B cell (primary cell): Measurements from ENCODE around the gene NTM. TPM values are rescaled to one million over a fixed set of nuclear protein-coding genes. Genes with fewer than 3 reads are reported as not detected.

ENCODE experiments used
- ATAC-seq: fragments of 200-7000 bp; cut with Tn5 transposase; one replicate; pipeline ENCODE4 v1.10.0; 2021; ENCODE audit warnings: low read depth, mild to moderate bottlenecking, moderate number of reproducible peaks, moderate library complexity
- CTCF ChIA-PET: fragments of 350-600 bp; sonication (Branson Sonifier 250); formaldehyde crosslinking; loops from one replicate; lab custom pipeline; 2021; ENCODE audit warnings: antibody characterized with exemption, inconsistent platforms; lab: Charles Lee
- POLR2A ChIA-PET: fragments of 350-600 bp; sonication (Branson Sonifier 250); formaldehyde crosslinking; loops from one replicate; lab custom pipeline; 2021; ENCODE audit warnings: antibody characterized with exemption; lab: Charles Lee
- DNase-seq: peaks from one replicate; pipeline ENCODE4 v3.0.0; 2013
- H2AFZ ChIP-seq: 2 replicates; pipeline ENCODE4 v1.6.1; 2012; ENCODE audit warnings: mild to moderate bottlenecking, low read depth, low read length; ENCODE audit not compliant: insufficient read depth, poor library complexity, severe bottlenecking
- H3K27ac ChIP-seq, 2 donors: 1 replicate in 1 of 2; 2 replicates in 1 of 2; pipeline ENCODE4 v1.5.1; 2012 to 2013; ENCODE audit warnings: low read length in 2 of 2, mild to moderate bottlenecking in 2 of 2, moderate library complexity in 1 of 2
- H3K27me3 ChIP-seq, 4 experiments: fragments of 200-600 bp in 1 of 4; sonication (generic) in 1 of 4; replicated peaks in 1 of 4; 1 replicate in 2 of 4; 2 replicates in 2 of 4; pipeline versions ENCODE4 v1.6.1 to v1.7.0; 2013 to 2016; ENCODE audit warnings: low read length in 3 of 4, mild to moderate bottlenecking in 2 of 4, mixed read lengths in 1 of 4, moderate library complexity in 1 of 4; ENCODE audit not compliant: insufficient read depth in 4 of 4, control insufficient read depth in 3 of 4; ENCODE audit errors: control extremely low read depth in 1 of 4
- H3K36me3 ChIP-seq, 2 experiments: replicated peaks in 1 of 2; 1 replicate in 1 of 2; 2 replicates in 1 of 2; pipeline versions ENCODE4 v1.6.1 to v1.7.1; 2013; ENCODE audit warnings: low read length in 1 of 2; ENCODE audit not compliant: insufficient read depth in 2 of 2, control insufficient read depth in 1 of 2; ENCODE audit errors: control extremely low read depth in 1 of 2, extremely low read depth in 1 of 2
- H3K4me1 ChIP-seq, 2 donors: fragments of 200-600 bp in 1 of 2; sonication (generic) in 1 of 2; 1 replicate in 1 of 2; 2 replicates in 1 of 2; pipeline versions ENCODE4 v1.5.1 to v1.6.1; 2013 to 2017; ENCODE audit warnings: low read length in 2 of 2; ENCODE audit not compliant: control insufficient read depth in 2 of 2, insufficient read depth in 2 of 2
- H3K4me2 ChIP-seq: replicated peaks from 2 replicates; pipeline ENCODE3; 2012; ENCODE audit warnings: mild to moderate bottlenecking, low read depth, low read length; ENCODE audit not compliant: poor library complexity, severe bottlenecking
- H3K4me3 ChIP-seq, 5 experiments: fragments of 200-600 bp in 1 of 5; sonication (generic) in 1 of 5; 1 replicate in 3 of 5; 2 replicates in 2 of 5; pipeline versions ENCODE4 v1.5.1 to v1.7.0; 2011 to 2016; ENCODE audit warnings: low read length in 4 of 5, mild to moderate bottlenecking in 4 of 5, low read depth in 2 of 5, control low read depth in 1 of 5, moderate library complexity in 1 of 5; ENCODE audit not compliant: insufficient read depth in 1 of 5; ENCODE audit errors: control extremely low read depth in 1 of 5, extremely low read depth in 1 of 5
- H3K79me2 ChIP-seq: fragments of 200-600 bp; sonication (generic); one replicate; pipeline ENCODE4 v1.6.0; 2016; ENCODE audit warnings: low read length; ENCODE audit not compliant: control insufficient read depth, insufficient read depth
- H3K9ac ChIP-seq: fragments of 200-600 bp; sonication (generic); 2 replicates; pipeline ENCODE4 v1.6.1; 2017; ENCODE audit warnings: mild to moderate bottlenecking, low read length, moderate library complexity
- H3K9me3 ChIP-seq, 3 donors: one replicate each; pipeline versions ENCODE4 v1.6.1 to v1.7.1; 2013; ENCODE audit warnings: low read length in 2 of 3; ENCODE audit not compliant: control insufficient read depth in 2 of 3, insufficient read depth in 1 of 3; ENCODE audit errors: control extremely low read depth in 1 of 3
- H4K20me1 ChIP-seq: 2 replicates; pipeline ENCODE4 v1.6.0; 2012; ENCODE audit warnings: mild to moderate bottlenecking, low read length; ENCODE audit not compliant: insufficient read depth, control insufficient read depth, poor library complexity, severe bottlenecking
- H3K27ac Mint-ChIP-seq: one replicate; pipeline ENCODE4 v1.8.0; 2021; ENCODE audit warnings: mixed read lengths
- H3K27me3 Mint-ChIP-seq: one replicate; pipeline ENCODE4 v1.8.0; 2021; ENCODE audit warnings: mixed read lengths
- H3K4me1 Mint-ChIP-seq: one replicate; pipeline ENCODE4 v1.8.0; 2021; ENCODE audit warnings: mixed read lengths
- H3K4me3 Mint-ChIP-seq: one replicate; pipeline ENCODE4 v1.8.0; 2021; ENCODE audit warnings: mixed read lengths
- H3K9me3 Mint-ChIP-seq: one replicate; pipeline ENCODE4 v1.8.0; 2022; ENCODE audit warnings: mixed read lengths; ENCODE audit not compliant: insufficient read depth
- CTCF ChIP-seq: fragments of 200-600 bp; IDR thresholded peaks from one replicate; pipeline ENCODE4 v1.8.0; 2022; ENCODE audit warnings: antibody characterized with exemption, mild to moderate bottlenecking
- EZH2 ChIP-seq: IDR thresholded peaks from 2 replicates; pipeline ENCODE4 v1.6.1; 2012; ENCODE audit warnings: borderline replicate concordance, low read depth, mild to moderate bottlenecking, moderate library complexity, low read length; ENCODE audit not compliant: insufficient read depth, poor library complexity, severe bottlenecking
- WGBS: methylation state at CpG from one replicate; pipeline ENCODE4 v1.1.5; 2013; ENCODE audit warnings: missing lambda C conversion rate; ENCODE audit not compliant: insufficient coverage; 5-methylcytosine and 5-hydroxymethylcytosine counted together
- intact Hi-C: fragments of 100-400 bp; cut with micrococcal nuclease; formaldehyde crosslinking; loops from one replicate; pipeline ENCODE4 v1.10.0; 2022
- polyA plus RNA-seq: library from polyadenylated mRNA; depleted of rRNA; stranded (reverse); fragments of >200 nt; gene quantifications from 2 replicates; pipeline ENCODE4 v1.2.3, GENCODE V29; 2012
- total RNA-seq, 2 donors: library from RNA; stranded (reverse); fragments of 120-200 nt in 1 of 2; gene quantifications; 1 replicate in 1 of 2; 2 replicates in 1 of 2; pipeline versions ENCODE4 v1.2.3 to v1.2.4, GENCODE V29; 2013 to 2022

Gene NTM
- total and polyA plus RNA-seq, 2 donors (not counting 1 experiment from before 2014, with no cell fraction given): not detected

DNA sequence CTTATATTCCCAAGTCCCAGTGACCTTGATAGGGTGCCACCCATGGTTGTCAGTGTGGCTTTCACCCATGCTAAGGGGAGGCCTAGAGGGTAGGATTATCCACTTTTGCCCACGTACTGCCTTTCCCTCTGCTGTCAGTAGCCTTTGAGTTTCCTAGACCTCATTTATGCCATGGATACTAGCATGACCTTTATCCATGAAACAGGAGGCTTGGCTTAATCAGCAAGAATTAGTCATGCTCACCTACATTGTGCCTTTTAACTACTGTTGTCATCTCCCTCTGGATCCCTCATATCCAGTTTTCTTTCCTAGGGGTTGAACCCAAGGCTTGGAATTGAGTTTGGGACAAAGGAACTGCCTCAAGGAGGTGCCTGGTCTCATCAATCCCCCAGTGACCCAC lies 716.7 kb downstream of the NTM start:
- Histone ChIP-seq H4K20me1 (no peaks in the 10 kb centered on the region), H3K27me3 (no peaks in the 10 kb centered on the region), H3K36me3 (no peaks in the 10 kb centered on the region), H2AFZ (no peak overlapping the region), H3K27ac (no peak overlapping the region), H3K4me1 (no peaks in the 10 kb centered on the region), H3K4me2 (no peak overlapping the region), H3K9ac (no peak overlapping the region), H3K9me3 (peaks cover 0 to 12% (median 5%) of the 10 kb centered on the region in 3 donors), H3K4me3 (no peak overlapping the region), H3K79me2 (no peaks in the 10 kb centered on the region)
- CTCF ChIA-PET: no interaction called here
- POLR2A ChIA-PET: no interaction called here
- ATAC-seq (no peak), DNase-seq (no peak)
- Mint-ChIP-seq H3K27ac (no peak overlapping the region), H3K27me3 (no peaks in the 10 kb centered on the region), H3K4me1 (no peaks in the 10 kb centered on the region), H3K4me3 (no peak overlapping the region), H3K9me3 (peaks cover 5% of the 10 kb centered on the region)
- TF ChIP-seq CTCF (no peak), EZH2 (no peak)
- WGBS: no CpG with 5 or more reads among the region's 1 CpG
- intact Hi-C loops: no loop called here

GRCh38 chr11:132088551-132088950 lies 718.1 kb downstream of the NTM start:
- Histone ChIP-seq H3K4me3 (no peak overlapping the region), H3K9me3 (peaks cover 0 to 9% (median 5%) of the 10 kb centered on the region in 3 donors), H3K4me2 (no peak overlapping the region), H3K9ac (no peak overlapping the region), H3K79me2 (no peaks in the 10 kb centered on the region), H4K20me1 (no peaks in the 10 kb centered on the region), H3K27ac (no peak overlapping the region), H2AFZ (no peak overlapping the region), H3K4me1 (no peaks in the 10 kb centered on the region), H3K27me3 (no peaks in the 10 kb centered on the region), H3K36me3 (no peaks in the 10 kb centered on the region)
- Mint-ChIP-seq H3K4me3 (no peak overlapping the region), H3K27ac (no peak overlapping the region), H3K4me1 (no peaks in the 10 kb centered on the region), H3K9me3 (peaks cover 5% of the 10 kb centered on the region), H3K27me3 (no peaks in the 10 kb centered on the region)
- intact Hi-C loops: no loop called here
- WGBS: no CpG with 5 or more reads among the region's 3 CpGs
- ChIA-PET POLR2A (no interaction called here), CTCF (no interaction called here)
- no peak for ATAC-seq
- TF ChIP-seq EZH2 (no peak), CTCF (no peak)
- DNase-seq: no peak
